Osteocyte (in vitro differentiated cells): ENCODE results near the gene CCSER1. TPM values are rescaled to one million over a fixed set of nuclear protein-coding genes. Genes with fewer than 3 reads are reported as not detected.

Experiments used
- DNase-seq: peaks from one replicate; pipeline ENCODE4 v3.0.0; 2021; ENCODE audit warnings: mixed read lengths; ENCODE audit not compliant: unreplicated experiment; ENCODE audit errors: extremely low spot score
- H3K27ac Mint-ChIP-seq: one replicate; pipeline ENCODE4 v1.8.0; 2021; ENCODE audit warnings: mild to moderate bottlenecking, mixed read lengths; ENCODE audit not compliant: unreplicated experiment
- H3K27me3 Mint-ChIP-seq: one replicate; pipeline ENCODE4 v1.8.0; 2021; ENCODE audit warnings: mixed read lengths; ENCODE audit not compliant: unreplicated experiment
- H3K36me3 Mint-ChIP-seq: one replicate; pipeline ENCODE4 v1.8.0; 2021; ENCODE audit warnings: mixed read lengths; ENCODE audit not compliant: unreplicated experiment
- H3K4me1 Mint-ChIP-seq: one replicate; pipeline ENCODE4 v1.8.0; 2021; ENCODE audit warnings: mixed read lengths; ENCODE audit not compliant: unreplicated experiment
- H3K4me3 Mint-ChIP-seq: one replicate; pipeline ENCODE4 v1.8.0; 2021; ENCODE audit warnings: mild to moderate bottlenecking, moderate library complexity, mixed read lengths; ENCODE audit not compliant: unreplicated experiment
- H3K9me3 Mint-ChIP-seq: one replicate; pipeline ENCODE4 v1.8.0; 2021; ENCODE audit warnings: mixed read lengths; ENCODE audit not compliant: unreplicated experiment
- total RNA-seq: library from RNA; stranded (reverse); gene quantifications from 2 replicates; pipeline ENCODE4 v1.2.1, GENCODE V29; 2021
- TF ChIP-seq, protein P1 (sequence below): fragments of 200-600 bp; sonication (generic); IDR thresholded peaks from 2 replicates; pipeline ENCODE4 v1.5.0; 2021; ENCODE audit warnings: antibody characterized with exemption, mild to moderate bottlenecking, moderate library complexity

CCSER1 gene
- total RNA-seq, 1 donor from 2014 or later, result not detected

DNA sequence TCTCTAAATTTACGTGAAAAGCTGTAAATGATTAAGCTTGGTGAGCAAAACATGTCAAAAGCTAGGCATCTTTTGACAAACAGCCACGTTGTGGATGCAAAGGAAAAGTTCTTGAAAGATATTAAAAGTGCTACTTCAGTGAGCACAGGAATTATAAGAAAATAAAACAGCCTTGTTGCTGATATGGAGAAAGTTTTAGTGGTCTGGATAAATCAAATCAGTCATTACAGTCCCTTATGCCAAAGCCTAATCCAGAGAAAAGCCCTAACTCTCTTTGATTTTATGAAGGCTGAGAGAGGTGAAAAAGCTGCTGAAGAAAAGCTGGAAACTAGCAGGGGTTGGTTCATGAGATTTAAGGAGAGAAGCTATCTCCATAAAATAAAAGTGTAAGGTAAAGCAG is 487.2 kb downstream of the CCSER1 start:
- no peak overlapping the region for H3K27ac Mint-ChIP-seq
- H3K9me3 Mint-ChIP-seq, result no peaks in the 10 kb centered on the region
- no peaks in the 10 kb centered on the region for H3K36me3 Mint-ChIP-seq
- TF ChIP-seq, protein P1, sequence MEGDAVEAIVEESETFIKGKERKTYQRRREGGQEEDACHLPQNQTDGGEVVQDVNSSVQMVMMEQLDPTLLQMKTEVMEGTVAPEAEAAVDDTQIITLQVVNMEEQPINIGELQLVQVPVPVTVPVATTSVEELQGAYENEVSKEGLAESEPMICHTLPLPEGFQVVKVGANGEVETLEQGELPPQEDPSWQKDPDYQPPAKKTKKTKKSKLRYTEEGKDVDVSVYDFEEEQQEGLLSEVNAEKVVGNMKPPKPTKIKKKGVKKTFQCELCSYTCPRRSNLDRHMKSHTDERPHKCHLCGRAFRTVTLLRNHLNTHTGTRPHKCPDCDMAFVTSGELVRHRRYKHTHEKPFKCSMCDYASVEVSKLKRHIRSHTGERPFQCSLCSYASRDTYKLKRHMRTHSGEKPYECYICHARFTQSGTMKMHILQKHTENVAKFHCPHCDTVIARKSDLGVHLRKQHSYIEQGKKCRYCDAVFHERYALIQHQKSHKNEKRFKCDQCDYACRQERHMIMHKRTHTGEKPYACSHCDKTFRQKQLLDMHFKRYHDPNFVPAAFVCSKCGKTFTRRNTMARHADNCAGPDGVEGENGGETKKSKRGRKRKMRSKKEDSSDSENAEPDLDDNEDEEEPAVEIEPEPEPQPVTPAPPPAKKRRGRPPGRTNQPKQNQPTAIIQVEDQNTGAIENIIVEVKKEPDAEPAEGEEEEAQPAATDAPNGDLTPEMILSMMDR, result no peak
- peaks cover 5% of the 10 kb centered on the region for H3K27me3 Mint-ChIP-seq
- H3K4me1 Mint-ChIP-seq, result no peaks in the 10 kb centered on the region
- DNase-seq, result no peak
- no peak overlapping the region for H3K4me3 Mint-ChIP-seq

DNA sequence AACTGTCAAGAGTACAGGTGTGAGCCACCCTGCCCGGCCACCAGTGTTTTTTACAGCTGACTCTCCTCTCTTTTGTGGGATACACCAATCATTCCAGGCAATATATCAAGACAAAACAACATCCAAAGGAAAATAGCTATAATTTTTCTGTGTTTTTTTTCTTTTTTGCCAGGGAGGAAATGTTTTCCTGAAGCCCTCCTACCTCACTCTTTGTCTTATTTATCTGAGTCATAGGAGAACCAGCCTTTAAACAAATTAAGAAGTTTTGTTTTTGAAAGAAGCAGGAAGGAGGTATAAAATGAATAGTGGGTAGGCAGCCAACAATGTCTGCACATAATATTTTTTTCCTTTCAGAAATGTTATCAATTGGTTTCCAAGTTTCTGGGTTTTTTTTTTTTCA is 493.9 kb downstream of the CCSER1 start:
- Mint-ChIP-seq H3K4me1 (no peaks in the 10 kb centered on the region), H3K4me3 (no peak overlapping the region), H3K27ac (no peak overlapping the region), H3K9me3 (no peaks in the 10 kb centered on the region), H3K27me3 (peaks cover 3% of the 10 kb centered on the region), H3K36me3 (no peaks in the 10 kb centered on the region)
- DNase-seq, result no peak
- TF ChIP-seq, protein P1, result no peak

- Mint-ChIP-seq H3K9me3 (no peaks in the 10 kb centered on the region), H3K4me1 (no peaks in the 10 kb centered on the region), H3K27ac (no peak overlapping the region), H3K36me3 (no peaks in the 10 kb centered on the region), H3K4me3 (no peak overlapping the region), H3K27me3 (no peaks in the 10 kb centered on the region)
- TF ChIP-seq, protein P1, result no peak
- no peak for DNase-seq
These were observed 497.6 kb downstream of the CCSER1 start for GRCh38 chr4:90624781-90625180.

DNA sequence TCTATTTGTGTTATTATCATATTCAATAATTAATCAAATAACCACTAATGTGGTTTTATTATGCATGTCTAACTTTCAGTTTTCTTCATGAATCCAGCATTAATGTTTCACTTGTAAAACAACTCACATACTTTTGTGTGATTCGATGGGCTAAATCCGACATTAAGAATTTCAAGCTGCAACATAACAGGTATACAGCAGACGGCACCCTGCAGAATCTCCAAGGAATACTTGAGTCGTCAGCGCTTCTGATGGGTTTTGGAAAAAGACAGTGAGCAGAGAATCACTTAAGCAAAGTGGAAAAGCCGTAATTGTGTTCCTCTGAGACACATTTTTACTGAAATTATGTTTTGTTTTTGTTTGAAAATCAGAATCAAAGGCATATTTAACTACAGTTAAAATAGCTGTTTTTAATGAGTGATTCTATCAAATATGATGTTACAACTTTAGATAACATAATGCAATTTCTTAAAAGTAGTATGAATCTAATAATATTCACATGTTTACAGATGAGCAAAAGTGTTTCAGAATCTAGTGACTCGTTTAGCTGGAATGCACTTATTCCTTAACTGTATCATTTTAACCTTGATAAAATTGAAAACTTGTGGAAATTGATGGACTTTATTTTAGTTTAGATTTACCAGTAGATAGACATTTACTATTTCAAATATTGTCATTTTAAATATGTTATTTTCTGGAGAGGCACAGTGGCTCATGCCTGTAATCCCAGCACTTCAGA is 514.8 kb downstream of the CCSER1 start:
- H3K27ac Mint-ChIP-seq, result no peak overlapping the region
- H3K4me3 Mint-ChIP-seq, result no peak overlapping the region
- TF ChIP-seq, protein P1, result no peak
- DNase-seq, result no peak
- no peaks in the 10 kb centered on the region for H3K9me3 Mint-ChIP-seq
- H3K27me3 Mint-ChIP-seq, result no peaks in the 10 kb centered on the region
- H3K36me3 Mint-ChIP-seq, result no peaks in the 10 kb centered on the region
- no peaks in the 10 kb centered on the region for H3K4me1 Mint-ChIP-seq

GRCh38 chr4:90643156-90643555 is 516.0 kb downstream of the CCSER1 start:
- Mint-ChIP-seq H3K27me3 (no peaks in the 10 kb centered on the region), H3K36me3 (no peaks in the 10 kb centered on the region), H3K9me3 (no peaks in the 10 kb centered on the region), H3K27ac (no peak overlapping the region), H3K4me3 (no peak overlapping the region), H3K4me1 (no peaks in the 10 kb centered on the region)
- no peak for DNase-seq
- TF ChIP-seq, protein P1, result no peak
